Amniotic epithelial cell (primary cell): ENCODE data around the gene MAMDC4.
"Not testable (repeated sequence)": the region's sequence is repeated elsewhere in the genome, so short reads cannot be mapped to it uniquely, and the experiment has no call there.

Experiments
- DNase-seq: peaks from one replicate; pipeline ENCODE4 v3.0.0-alpha.2; 2010; ENCODE audit warnings: low read depth

The MAMDC4 gene

DNA sequence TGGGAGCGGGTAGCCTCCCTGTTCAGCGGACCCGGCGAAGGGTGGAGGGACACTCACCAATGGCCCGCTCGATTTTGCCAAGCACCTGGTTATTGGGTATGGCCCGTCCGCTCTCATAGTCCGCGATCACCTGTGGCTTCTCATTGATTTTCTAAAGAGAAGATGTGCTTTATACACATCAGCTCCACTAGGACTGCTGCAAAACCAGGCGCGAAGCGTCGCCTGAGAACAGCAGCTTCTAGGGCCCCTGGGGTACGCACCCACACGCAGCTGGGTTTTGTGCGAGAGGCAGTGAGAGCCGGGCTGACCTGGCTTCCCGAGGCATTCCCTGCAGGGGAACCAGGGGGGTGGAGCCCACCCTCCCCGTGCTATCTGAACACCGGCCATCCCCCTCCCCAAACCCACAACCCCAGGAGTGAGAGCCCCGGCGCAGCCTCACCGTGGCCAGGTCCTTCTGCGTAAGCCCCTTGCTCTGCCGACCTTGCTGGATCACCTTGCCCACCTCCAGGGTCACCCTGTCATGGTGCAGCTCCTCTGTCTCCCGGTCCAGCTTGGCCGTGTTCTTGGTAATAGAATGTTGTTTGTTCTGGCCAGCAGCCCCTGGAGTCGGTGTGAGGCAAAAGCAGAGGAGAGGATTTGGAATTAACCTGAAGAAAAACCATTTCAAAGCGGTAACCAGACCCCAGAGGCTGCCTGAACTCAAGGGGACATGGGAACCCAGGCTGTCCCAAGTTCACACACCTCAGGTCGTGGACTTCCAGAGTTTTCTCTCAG, 10.9 kb downstream of the MAMDC4 start:
- no peak for DNase-seq

DNA sequence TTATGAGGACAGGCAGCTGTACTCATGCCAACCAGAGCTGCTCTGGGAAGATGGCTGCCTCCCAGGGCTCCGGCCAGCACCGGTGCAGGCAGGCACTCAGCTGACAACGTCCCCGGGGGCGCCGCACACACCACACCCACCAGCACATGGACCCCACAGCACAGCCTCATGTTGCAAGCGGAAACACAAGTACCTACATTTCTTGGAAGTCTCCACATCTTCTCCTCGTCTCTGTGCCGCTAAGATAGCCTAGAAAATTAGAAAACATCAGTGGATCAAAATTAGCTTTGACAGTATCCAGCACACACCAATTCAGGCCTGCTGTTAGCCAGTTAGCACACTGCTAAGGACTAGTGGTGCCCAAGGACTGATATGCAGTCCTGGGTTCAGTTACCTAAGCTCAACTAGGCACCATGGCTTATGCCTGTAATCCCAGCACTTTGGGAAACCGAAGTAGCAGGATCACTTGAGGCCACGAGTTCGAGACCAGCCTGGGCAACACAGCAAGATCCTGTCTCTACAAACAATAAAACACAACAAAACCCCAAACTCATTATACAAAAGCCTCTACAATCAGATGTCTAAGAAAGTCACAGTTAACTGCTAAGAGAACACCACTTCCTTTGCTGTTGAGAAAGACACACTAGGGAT, 11.6 kb downstream of the MAMDC4 start:
- DNase-seq, result no peak

DNA sequence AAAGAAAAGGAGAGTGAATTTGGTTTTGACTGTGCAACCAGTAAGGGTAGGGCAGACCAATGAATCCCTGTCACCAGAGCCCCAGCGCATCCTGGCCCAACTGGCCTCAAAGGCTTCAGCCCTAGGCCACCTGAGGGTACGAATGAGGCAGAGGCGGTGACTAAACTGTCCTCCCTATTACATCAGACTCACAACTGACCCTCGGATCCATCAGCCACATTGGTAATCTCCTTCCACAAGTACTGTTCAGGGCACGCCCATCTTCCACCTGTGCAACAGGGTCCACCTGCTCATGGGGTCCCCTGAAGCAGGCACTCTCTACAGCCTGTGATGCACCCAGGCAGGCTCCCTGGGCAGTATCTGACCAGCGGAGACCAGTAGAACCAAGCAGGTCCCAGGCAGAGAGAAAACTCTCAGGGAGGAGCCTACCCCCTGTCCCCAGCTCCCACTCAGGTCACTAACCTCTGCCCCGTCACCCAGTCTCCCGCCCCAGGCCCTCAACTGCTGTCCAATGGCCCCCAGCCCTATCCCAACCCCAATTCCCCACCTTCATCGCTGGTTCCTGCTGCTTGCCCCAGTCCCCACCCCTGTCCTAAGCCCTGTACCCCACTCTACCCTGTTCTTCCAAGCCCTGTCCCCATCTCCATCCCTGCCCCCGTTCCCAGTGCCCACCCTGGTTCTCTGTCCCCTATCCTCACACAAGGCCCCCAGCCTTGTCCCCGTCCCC, 13.1 kb downstream of the MAMDC4 start:
- no peak for DNase-seq

DNA sequence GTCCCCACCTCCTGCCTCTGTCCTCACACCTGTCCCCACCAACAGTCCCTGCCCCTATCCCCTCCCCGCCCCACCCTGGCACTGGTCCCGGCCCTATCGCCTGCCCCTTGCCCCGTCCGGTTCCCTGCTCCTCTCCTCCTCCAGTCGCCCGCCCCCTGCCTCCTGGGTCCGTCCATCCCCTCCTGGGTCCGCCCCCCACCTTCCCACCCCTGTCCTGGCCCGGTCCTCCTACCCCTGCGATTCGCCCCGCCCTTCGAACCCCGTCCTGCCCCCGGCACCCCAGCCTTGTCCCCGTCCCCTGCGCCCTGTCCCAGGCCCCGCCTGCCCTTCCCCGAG, 13.6 kb downstream of the MAMDC4 start:
- DNase-seq, result no peak

DNA sequence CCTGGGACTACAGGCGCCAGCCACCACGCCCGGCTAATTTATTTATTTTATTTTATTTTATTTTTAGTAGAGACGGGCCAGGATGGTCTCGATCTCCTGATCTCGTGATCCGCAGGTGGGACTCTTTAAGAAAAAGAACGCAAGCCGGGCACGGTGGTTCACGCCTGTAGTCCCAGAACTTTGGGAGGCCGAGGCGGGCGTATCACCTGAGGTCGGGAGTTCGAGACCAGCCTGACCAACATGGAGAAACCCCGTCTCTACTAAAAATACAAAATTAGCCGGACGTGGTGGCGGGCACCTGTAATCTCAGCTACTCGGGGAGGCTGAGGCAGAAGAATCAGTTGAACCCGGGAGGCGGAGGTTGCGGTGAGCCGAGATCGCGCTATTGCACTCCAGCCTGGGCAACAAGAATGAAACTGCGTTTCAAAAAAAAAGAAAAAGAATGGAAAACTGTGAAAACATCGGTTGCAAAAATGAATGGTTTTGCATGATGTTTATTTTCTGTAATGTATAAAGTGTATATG, 14.8 kb downstream of the MAMDC4 start:
- DNase-seq, result not testable (repeated sequence)

DNA sequence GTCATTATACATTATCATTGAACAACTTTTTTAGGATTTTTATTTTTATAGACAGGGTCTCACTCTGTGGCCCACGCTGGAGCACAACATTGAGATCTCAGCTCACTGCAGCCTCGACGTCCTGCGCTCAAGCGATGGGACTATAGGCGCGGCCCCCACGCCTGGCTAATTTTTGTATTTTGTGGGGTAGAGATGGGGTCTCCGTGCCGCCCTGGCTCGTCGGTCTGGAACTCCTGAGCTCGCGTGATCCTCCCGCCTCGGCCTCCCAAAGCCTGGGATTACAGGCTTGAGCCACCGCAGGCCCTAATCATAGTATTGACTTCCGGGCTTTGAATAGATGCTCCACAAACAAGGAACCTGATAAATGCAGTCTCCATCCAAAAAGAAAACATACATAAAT, 15.3 kb downstream of the MAMDC4 start:
- DNase-seq, result no peak

DNA sequence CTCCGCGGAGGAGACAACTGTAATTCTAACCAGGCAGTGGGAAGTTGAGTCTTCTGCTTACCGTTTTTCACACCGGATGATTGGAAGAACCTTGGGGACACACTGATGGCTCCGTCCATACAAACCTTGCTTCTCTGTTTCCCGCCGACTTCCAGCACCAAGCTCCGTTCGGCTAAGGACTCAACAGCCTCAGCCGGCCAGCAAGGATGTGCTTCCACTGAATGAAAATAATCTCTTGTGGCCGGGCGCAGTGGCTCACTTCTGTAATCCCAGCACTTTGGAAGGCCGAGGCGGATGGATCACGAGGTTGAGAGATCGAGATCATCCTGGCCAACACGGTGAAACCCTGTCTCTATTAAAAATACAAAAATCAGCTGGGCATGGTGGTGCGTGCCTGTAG, 15.8 kb downstream of the MAMDC4 start:
- no peak for DNase-seq

DNA sequence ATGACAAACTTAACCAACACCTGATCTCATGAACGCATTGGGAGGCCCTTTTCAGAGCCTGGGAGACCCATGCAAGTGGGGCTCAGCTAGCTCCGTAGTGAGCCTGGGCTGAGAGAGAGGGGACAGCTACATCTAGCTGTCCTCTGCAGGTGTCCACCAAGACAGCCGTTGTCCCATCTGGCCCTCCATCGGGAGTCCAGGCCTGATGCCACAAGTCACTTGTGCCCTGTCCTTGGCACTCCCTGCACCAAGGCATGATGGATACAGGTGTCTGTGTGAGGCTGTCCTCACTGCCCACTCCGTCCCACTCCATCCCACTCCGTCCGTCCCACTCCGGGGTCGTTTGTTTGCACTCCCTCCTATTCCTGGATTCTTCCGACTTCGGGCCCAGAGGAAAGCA, 16.5 kb downstream of the MAMDC4 start:
- no peak for DNase-seq

DNA sequence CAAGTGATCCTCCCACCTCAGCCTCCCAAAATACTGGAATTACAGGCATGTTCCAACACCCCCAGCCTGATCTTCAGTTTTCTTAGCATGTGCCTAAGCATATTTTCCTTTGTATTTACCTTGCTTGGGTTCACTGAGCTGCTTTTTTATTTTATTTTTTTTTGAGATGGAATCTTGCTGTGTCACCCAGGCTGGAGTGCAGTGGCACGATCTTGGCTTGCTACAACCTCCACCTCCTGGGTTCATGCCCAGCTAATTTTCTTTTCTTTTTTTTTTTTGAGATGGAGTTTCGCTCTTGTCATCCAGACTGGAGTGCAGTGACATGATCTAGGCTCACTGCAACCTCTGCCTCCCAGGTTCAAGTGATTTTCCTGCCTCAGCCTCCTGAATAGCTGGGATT, 17.5 kb downstream of the MAMDC4 start:
- DNase-seq, result not testable (repeated sequence)

DNA sequence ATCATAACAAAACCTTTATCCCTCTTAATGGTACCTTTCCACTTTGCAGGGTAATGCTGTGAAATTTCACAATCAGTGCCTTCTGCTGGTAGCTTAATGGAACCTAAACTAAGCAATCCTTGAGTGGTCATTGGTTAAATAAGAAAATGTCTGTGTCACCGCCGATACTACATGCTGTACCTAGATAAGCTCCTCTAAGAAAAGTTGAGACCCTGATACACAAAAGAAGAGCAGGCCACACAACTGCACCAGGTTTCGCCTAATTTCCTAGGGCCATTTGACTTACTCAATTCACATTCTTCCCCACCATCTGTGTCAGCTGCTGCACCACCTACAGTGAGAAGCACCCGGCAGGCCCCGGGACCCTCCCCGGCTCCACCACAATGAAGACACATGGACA, 23.0 kb downstream of the MAMDC4 start:
- no peak for DNase-seq

DNA sequence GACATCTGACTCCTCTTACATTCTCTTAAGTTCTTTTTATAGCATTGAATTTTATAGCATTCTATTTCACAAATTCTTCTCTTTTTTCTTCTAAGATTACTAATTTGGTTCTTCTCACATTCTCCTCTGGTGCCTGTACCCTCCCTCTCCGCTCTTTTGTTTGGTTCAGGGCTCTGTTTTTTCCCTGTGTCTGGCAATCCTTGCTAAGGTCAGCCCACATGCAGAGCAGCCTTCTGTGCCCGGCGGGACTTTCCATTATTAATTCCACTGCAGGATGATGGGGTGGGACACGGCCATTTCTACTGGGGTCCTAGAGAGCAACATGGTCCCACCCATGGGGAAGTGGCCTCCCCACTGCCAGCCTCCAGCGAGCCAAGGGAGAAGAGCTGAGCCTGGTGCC, 24.3 kb downstream of the MAMDC4 start:
- DNase-seq, result no peak

DNA sequence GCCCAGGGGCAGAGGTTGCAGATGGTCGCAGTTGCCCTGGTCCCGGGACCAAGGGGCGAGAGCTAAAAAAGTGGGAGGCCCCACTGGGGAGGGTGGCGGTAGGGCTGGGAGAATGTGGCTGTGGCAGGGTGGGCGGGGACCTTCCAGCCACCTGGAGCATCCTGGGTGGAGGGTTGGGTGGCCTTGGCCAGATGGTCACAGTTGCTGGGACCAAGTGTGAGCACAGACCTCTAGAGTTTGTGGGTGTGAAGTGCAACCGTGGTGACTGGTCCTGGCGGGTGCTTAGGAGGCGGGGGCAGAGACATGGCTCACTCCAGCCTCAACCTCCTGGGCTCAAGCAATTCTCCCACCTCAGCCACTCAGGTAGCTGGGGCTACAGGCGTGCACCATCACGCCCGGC, 28.5 kb downstream of the MAMDC4 start:
- DNase-seq, result no peak

DNA sequence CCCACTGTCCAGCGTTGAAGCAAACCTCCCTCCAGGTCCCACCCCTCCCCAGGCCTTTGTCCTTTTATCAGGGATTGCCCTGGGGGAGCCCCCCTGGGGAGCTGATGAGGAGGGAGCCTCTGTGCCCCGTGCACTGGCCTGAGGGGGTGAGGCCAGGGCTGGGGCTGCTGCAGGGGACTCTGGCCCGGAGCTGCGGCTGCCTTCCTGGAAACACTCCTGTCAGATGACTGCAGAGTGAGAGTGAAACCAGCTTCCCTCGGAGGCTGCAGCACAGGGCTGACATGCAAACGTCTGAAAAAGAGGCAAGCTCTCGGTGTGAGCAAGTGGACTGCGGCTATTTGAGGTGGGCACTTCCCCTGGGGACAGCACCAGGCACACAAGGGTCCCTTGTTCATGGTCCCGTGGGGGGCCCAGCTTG, 29.6 kb downstream of the MAMDC4 start:
- peak; percentile 31 for DNase-seq

DNA sequence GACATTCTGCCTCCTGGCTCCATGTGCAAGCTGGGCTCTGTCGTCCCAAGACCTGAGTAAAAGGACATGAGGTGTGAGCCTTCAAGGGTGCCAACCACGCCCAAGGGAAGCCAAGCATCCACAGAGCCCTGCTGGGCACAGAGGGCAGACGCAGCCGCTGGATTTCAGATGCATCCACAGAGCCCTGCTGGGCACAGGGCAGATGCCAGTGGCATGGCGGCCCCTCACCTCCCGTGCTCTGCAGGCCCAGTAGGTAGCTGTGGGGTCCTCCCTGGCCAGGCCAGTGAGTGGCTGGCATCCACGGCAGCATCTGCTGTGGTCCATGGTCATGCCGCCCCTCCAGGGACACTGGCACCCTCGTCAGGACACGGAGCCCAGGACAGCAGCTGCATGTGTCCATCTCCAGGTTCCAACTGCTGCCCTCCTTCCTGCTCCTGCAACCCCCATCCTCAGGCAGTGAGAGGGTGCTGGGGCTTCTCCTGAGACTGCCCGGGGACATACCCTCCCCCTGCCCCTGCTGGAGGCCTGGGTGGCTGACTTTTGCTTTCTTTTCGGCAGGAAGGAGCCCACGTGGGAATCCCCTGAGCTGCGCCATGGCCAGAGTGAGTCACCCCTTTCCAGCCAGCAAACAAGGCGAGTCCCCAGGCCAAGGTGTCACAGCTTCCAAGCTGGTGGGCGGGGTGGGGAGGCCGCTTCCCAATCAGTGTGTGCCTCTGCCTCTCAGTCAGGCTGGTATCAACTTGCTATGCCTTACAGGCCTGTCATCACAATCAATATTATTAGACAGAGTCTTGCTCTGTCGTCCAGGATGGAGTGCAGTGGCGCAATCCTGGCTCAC, 30.2 kb downstream of the MAMDC4 start:
- DNase-seq, result peak; percentile 53

DNA sequence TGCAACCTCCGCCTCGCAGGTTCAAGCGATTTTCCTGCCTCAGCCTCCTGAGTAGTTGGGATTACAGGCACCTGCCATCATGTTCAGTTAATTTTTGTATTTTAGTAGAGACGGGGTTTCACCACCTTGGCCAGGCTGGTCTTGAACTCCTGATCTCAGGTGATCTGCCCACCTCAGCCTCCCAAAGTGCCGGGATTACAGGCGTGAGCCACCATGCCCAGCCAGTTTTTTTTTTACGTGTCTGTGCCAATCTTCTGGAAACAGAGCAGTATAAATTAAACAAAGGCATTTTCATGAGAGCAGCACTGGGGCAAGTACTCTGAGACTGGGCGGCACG, 30.8 kb downstream of the MAMDC4 start:
- DNase-seq, result not testable (repeated sequence)

DNA sequence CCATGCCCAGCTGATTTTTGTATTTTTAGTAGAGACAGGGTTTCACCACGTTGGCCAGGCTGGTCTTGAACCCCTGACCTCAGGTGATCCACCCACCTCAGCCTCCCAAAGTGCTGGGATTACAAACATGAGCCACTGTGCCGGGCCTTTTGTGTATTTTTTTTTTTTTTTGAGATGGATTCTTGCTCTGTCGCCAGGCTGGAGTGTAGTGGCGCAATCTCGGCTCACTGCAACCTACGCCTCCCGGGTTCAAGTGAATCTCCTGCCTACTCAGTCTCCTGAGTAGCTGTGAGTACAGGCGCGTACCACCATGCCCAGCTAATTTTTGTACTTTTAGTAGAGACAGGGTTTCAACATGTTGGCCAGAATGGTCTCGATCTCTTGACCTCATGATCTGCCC, 31.5 kb downstream of the MAMDC4 start:
- DNase-seq, result not testable (repeated sequence)

DNA sequence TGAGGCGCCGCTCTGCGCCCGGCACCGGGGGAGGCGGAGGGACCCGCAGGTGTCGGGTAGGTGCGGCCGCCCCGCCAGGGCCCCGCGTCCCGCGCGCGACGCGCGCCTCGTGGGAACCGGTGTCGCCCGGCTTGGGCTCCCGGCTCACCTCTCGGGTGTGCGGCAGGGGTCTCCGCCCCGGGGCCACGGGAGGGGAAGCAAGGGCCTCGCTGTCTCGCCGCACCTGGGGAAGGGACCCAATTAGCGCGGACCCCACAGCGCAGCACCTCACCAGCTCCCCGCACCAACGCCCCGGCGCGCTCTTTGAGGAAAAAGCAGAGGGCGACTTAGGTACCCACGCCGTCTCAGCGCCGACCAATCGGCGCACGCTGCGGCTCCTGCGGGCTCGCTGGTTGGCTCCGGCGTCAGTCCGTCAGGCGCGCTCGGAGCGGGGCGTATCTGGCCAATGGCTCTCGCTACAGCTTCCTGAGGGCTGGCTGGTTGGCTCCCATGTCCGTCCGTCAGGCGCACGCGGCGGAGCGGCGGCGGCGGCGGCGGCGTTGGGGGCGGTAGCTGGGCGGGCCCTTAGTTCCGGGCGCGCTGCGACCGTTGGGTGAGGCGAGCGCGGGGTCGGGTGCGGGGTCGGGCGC, 33.9 kb downstream of the MAMDC4 start, which contains the start of gene TRAF2:
Gene TRAF2 (plus strand): TSS at position 567 of the 629 bp plus-strand sequence. CDS start 12,225 bp downstream, outside the sequence.
- peak; percentile 99 for DNase-seq

DNA sequence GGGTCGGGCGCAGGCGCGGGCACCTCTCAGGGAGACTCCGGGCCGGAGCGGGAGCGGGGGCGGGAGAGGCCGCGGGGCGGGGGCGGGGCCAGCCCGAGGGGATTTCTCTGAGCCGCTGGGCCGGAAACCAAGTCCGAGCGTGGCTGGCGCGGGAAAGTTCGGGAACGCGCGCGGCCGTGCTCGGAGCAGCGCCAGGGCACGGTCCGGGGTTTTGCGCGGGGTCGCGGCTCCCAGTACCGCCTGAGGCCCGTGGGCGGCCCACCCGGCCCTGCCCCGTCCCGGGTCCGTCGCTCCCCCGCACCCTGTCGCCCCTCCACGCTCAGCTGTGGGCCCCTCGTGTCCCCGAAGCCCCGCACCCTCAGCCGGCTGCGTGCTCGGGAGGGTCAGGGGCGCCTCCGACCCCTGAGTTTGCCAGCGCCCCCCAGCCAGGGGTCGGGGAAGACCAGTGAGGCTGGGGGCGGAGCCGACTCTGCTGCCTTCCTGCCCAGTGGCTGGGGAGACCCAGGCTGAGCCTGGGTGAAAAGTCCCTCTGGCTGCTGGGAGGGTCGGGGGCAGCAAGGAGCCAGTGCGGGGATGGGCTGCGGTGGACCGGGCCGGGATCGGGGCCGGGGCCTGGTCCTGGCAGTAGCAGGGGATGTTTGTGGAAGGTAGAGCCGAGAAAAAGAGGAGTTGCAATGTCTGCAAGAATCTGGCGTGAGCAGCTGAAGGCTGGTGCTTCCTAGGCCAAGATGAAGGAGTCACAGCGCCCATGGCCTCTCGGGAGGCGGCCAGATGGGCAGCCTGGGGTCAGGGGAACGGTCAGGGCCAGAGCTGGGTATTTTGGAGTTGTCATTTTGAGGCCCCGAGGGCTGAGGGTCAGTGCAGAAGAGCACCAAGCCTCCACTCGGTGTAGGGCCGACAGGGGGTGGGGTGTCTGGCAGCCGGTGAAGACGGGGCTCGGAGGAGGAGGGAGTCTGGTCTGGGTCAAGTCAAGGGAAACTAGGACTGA, 34.8 kb downstream of the MAMDC4 start:
- peak; percentile 21 for DNase-seq

DNA sequence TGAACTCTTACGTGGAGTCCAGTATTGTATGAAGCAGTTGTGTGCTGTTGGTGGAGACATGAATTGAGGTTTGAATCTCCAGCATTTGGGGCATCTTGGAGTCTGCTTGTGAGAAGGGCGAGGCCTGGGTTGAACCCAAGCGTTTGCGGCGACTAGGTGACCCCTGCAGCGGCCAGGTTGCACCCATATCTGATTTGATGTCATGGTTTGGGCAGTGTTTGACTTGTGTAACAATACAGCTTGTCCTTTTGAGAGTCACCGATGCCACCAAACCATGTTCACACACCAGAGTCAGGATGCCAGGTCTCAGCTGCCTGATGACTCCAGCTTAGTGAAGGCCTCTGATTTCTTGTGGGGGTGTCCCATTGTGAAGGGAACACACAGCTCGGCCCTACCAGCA, 36.3 kb downstream of the MAMDC4 start:
- DNase-seq, result no peak

DNA sequence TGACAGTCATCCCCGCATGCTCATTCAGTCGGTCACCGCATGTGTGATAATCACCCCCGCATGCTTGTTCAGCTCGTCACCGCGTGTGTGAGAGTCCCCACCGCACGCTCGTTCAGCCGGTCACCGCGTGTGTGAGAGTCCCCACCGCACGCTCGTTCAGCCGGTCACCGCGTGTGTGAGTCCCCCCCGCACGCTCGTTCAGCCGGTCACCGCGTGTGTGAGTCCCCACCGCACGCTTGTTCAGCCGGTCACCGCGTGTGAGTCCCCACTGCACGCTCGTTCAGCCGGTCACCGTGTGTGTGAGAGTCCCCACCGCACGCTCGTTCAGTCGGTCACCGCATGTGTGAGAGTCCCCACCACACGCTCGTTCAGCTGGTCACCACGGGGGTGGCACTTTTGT, 37.7 kb downstream of the MAMDC4 start:
- no peak for DNase-seq
